Effector CD8-positive, alpha-beta T cell (primary cell): ENCODE results near the gene TMEM200C.

Experiments
- DNase-seq: peaks from one replicate; lab custom pipeline; 2025; lab: John Stamatoyannopoulos, UW
- total RNA-seq, 4 experiments: gene quantifications; one replicate each; lab custom pipeline; 2026; lab: John Stamatoyannopoulos, UW

TMEM200C gene
- total RNA-seq = 0 to 0.49 (median 0.18) reads per million in 4 experiments

DNA sequence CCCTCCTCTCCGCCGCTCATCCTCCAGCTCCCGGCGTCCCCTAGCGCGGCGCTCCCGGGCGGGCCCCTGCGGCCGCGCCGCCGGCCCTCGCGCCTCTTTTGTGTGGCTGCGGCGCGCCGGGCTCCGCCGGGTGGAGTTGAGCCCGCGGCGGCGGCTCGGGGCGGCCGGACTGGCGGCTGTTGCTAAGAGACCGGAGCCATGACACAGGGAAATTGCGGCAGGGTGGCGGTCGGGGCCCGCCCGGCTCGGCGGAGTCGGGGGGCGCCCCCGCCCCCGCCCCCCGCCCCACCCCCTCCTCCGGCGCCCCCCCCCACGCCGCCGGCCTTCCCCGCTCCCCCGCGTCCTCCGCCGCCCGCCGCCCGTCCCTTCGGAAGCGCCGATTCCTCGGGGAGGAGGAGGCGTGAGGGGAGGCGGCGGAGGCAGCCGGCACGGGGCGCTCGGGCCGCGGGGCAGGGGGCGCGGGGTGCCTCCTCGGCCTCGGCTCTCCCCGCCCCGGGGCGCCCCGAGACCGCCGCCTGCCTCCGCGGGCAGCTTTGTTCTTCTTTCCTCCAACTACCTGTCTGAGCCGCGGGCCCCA, at the start of gene TMEM200C:
Gene TMEM200C, minus strand, starts transcription at position 224 of the 577 bp plus-strand sequence. CDS start 3,459 bp downstream, outside the sequence.
- DNase-seq = no peak

DNA sequence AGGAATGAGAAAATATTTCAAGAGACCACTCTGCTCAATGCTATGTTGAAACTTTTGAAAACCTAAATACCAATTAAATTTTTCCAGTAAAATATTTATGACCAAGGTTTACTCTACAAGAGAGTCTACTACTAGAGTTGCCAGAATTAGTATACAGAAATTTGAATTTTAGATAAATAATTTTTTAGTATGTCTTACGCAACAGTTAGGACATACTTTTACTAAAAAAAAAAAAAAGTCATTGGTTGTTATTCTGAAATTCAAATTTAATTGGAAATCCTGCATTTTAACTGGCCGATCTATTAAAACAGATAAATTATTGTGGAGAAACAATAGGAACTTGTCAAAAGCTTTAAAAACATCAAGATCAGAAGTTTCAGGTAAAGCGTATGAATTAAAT, 49.1 kb upstream of the TMEM200C start:
- DNase-seq = no peak

DNA sequence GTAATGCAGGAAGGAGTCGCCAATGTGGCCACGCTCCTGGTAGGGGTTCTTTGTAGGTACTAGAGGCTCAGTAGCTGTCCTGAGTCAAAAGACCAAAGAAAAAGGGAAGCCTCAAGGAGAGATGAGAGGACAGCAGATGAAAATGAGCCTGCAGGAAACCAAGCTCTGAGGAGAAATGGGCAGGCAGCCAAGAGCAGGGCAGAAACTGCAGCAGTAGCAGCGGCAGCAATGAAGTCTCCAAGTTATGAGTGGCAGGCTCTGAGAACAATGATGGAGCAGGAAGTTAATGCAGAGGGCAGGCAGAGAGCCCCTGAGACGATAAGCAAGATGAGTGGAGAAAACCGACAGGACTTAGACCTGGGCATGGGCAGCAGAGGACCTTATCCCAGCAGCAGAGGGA, 48.2 kb upstream of the TMEM200C start:
- DNase-seq = no peak

DNA sequence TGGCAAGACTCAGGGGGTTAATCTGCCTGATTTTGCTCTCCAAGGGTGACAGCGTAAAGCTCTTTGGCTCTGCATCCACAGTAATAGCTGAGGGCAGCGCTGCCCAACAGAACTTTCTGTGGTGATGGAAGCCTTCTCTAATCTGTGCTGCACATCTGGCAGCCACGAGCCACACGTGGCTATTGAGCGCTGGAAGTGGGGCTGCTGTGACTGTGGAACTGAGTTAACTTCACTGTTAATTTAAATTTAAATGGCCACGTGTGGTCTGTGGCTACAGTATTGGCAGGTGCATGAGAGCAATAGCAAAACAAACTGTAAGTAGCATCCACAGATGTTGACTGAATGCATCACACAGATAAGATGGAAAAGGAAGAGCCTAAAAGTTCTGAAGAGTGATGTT, 47.3 kb upstream of the TMEM200C start:
- DNase-seq = no peak

DNA sequence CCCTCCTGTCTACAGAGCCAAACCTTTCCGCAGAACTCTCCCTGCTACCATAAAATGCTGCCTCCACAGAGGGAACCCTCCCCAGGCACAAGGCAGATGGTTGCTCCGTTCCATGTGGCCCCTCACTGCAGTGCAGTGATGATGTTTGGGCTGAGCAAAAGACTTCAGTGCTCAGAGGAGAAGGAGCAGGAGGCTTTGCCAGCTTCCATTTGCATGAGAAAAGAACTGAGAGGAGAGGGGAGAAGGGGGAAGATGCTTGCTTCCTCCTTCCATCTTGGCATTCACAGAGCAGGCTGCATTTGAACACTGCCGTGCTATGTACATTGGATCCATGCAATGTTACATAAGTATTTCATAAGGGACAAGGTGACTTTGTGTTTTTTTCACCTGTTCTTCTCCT, 46.6 kb upstream of the TMEM200C start:
- no peak for DNase-seq

GRCh38 chr18:5939801-5940667, 44.7 kb upstream of the TMEM200C start:
- no peak for DNase-seq

- no peak for DNase-seq
Measured at GRCh38 chr18:5937795-5938194, 42.5 kb upstream of the TMEM200C start.

GRCh38 chr18:5937121-5937520, 41.8 kb upstream of the TMEM200C start:
- DNase-seq = no peak

- DNase-seq = no peak
Measured at GRCh38 chr18:5930789-5931188, 35.5 kb upstream of the TMEM200C start.

- no peak for DNase-seq
Measured at GRCh38 chr18:5918205-5918858, 23.0 kb upstream of the TMEM200C start.

GRCh38 chr18:5914951-5915350, 19.6 kb upstream of the TMEM200C start:
- no peak for DNase-seq

DNA sequence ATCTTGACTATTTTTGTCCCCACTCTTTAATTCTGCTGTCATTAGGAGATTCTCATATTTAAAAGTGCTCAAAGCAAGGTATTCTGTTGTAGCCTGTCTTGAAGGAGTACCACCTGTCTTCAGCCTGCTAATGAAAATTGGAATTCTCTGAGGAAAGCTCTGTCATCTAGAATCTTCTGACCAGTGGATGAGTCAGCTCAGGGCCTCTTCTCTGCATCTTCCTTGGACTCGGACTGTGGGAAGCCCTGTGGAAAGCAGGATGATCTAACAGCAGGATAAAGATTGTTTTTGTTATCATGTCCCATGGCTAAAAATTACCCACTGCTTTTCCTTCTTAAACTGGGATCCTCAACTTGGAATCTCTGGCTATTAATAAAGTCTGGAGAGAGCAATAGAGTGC, 18.7 kb upstream of the TMEM200C start:
- no peak for DNase-seq

- DNase-seq = no peak
Measured at GRCh38 chr18:5912566-5912965, 17.2 kb upstream of the TMEM200C start.

DNA sequence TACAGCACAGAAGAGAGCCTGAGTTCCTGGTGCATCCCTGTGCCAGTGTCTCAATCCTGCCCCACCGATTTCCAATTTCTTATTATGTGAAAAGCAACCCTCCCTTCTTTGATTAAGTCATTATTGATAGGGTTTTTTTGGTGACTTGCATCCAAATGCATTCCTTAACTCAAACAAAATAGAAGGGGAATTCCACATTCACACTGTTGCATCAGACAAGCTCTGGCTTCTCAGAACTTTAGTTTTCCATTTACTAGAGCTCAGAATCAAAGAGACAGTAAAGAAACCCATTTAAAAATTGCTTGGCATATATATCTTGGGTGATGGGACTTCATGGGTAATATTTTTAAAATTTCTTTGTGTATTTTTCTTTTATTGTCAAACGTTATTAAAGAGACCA, 13.8 kb upstream of the TMEM200C start:
- DNase-seq = no peak

- no peak for DNase-seq
Measured at GRCh38 chr18:5903386-5903785, 8.1 kb upstream of the TMEM200C start.

- no peak for DNase-seq
Measured at GRCh38 chr18:5900262-5900661, 4.9 kb upstream of the TMEM200C start.

GRCh38 chr18:5899835-5900234, 4.5 kb upstream of the TMEM200C start:
- DNase-seq = no peak

DNA sequence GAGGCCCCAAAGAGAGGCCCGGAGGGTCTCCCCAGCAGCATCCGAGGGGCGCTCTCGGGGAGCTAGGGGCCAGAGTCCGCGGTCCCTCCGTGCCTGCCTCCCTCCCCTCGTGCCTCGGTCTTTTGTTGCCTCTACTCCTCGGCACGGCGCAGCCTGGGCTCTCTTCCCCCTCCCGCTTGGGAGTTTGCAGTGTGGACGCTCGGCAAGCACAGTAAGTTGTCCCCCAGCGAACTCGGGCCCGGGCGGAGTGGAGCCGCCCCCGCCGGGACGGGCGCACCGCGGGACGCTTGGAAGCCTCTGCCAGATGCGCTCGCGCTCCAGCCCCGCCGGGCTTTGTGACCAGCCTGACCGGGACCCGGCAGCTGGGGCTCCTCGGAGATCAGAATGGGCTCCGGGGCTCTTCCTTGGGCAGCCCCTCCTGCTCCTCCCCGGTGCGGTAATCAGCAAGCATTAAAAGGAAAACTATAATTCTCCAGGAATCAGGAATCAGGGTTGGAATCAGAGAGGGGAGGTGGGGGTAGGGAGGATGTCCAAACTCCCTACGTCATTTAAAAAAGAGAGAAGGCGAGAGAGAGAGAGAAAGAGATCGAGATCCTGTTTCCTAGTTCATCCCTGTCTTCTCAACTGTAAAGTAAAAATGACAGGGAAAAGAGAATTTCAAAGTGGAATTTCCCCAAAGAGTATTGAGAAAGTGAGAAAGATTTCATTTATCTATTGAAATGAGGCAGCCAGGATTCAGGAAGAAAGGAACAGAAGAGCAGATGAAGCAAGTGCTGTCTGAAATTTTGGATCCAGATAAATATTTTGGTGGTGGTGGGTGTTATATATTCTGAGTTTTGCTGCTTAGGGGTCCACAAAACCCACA, 786 bp upstream of the TMEM200C start:
- DNase-seq = no peak

DNA sequence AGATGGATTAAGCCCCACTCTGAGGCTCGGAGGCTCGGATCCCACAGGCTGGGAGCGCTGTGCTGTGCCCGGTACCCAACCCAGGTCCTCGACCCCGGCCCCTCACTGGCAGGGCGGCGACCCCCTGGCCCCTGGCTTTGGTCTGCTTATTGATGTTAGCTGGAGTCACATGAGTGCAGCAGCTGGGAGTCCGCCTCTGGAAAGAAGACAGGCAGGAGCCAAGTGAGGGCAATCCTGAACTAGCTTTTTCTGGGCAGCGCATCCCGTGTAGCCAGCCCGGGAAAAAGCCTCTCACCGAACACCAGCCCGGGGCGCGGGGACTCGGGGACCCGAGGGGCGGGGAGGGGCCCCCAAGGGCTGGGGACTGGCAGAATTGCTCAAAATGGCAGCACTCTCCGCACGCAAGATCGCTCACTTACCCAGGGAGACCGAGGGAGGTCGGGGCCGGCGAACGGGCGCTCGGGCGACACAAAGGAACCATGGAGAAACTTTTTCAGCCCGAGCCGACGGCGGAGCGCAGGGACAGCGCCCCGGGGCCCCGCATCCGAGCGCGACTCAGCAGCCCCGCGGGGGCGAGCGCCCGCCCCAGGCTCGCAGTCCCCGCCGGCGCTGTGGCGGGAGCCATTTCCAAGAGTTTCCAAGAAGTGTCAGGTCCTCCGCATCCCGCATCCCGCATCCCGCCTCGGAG, 567 bp downstream of the TMEM200C start:
- no peak for DNase-seq

GRCh38 chr18:5893956-5894610, 1.2 kb downstream of the TMEM200C start:
- DNase-seq = no peak
